ENCODE data around the gene PRKG2.
"Not testable (repeated sequence)": the region's sequence is repeated elsewhere in the genome, so short reads cannot be mapped to it uniquely, and the experiment has no call there.

Gene PRKG2

DNA sequence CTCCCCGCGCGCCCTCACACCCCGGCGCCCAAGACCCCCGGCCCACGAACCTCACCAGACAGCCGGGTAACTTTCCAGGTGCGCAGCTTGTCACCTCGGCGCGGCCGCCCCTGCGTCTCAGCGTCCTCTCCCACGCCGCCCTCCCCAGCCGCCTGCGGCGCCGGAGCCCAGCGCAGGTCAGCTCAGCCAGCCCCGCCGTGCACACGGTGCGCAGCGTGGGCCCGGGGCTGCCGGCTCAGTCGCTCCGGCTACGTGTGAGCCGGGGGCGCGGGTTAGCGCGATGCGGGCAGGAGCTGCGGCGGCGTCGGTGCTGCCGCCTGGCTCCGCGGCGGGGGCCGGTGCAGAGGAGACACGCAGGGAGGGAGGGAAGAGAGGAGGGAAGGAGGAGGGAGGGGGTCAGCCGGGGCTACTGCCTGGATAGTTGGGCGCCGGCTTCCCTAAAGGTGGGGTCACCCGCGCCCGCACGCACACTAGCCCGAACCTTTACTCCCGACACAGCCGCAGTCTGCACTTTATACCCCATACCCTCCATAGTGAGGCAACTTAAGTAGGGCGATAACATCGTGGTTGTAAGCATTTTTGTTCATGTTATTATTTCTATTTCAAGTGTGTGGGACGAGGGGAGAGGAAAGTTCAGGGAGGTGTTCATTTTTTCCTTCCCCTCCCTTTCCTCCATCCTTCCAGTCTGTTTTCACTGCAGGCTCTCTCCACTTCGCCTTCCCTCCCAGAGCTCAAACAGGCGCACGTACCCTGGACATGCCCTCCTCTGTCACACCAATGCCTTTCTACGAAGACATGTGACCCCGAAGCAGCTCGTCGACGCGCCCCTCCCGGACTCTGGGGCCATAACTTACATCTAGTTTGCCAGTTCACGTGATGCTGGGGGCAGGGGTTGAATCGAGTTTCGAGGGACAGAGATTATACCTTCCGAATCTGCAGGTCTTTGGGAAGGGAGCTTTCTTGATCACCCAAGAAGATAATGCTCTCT, at the start of gene PRKG2:
PRKG2 (minus strand) TSS at position 342 of the 988 bp plus-strand sequence. CDS start 10,175 bp downstream, outside the sequence.
- DNase-seq, result no peak

GRCh38 chr4:81260443-81261101, 45.5 kb upstream of the PRKG2 start:
- DNase-seq, result no peak

DNA sequence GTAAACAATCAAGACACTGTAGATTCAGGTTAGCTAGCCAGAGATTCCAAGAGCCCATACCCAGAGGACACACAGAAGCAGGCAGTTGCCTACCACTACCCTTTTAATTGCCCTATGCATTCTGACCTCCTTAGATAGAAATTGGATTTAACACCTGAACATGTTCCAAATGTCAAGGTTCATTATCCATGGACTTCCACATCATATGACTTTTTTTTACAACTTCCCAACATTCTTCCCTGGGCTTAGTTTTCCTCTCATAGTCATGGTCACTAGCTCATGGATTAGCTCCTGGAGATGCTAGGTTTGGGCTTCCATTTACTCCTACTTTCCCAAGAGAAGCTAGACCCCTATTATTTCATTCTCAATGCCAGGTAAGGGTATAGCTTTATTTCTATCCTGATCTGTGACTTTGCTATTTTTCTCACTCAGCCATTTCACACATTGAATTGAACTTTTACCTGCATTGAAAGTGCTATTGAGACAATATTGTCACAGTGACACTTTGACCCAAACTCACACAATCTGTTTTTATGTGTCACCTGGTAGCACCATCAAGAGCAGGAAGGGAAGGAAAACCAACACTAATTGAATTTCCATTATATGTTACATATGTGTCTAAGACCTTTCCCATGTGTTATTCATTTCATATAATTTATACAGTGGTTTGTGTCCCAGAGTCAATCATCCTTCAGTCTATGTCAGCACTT, 44.0 kb upstream of the PRKG2 start:
- no peak for DNase-seq

- no peak for DNase-seq
These were observed 42.8 kb upstream of the PRKG2 start for GRCh38 chr4:81257816-81258215.

DNA sequence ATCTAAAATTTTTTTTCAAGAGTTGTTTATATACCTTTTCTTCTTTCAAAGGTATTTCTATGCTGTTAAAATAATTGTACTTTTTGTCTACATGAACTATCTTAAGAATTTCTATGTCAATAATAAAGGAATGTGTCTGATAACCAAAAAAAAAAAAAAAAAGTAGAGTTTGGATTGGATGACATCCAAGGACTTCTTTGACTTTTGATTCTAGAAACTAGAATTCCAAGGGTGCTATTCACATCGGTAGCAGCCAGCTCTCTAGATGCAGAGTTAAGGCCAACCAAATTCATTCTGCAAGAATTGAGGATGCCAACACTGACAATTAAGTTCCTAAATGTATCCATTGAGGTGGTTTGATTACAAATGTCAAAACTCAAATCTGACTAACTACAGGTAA, 42.0 kb upstream of the PRKG2 start:
- no peak for DNase-seq

DNA sequence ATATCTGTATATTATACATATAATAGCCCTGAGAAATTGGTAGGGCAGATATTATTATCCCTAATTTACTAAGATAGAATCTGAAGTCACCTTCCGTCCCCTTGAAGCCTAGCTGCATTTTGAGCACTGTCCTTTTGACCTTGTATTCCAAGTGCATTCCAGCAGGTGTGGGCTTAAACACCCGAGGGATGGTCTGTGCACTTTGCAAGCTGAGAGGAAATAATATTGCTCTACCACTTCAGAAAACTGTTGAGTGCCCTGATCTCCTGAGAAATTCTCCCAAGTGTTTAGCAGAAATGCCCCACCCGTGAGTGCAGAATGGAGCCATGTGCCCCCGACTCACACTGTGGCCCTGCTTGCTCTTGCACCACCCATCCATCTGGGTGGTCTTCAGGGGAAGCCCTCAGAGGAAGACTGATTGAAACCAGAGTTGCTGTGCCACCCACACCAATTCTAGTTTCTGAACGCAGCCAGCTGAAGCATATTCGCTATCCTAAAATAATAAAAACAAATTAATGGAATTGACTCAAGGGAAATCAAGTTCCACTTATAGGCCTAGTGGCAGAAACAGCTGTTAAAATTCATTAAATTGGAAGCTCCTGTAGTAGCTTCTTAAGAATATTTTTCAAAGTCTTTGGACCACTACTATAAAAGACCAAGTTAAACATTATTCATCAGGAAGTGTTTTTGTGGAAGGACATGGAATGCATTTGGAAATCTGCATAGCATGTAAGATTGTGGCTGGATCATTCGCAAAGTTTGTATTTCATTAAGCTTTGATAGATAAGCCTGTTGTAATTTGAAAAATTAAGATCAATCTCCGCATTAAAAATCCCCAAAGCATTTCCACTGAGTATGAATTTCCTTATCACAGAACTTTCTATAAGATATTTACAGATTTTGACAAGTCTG, 41.3 kb upstream of the PRKG2 start:
- DNase-seq, result no peak

DNA sequence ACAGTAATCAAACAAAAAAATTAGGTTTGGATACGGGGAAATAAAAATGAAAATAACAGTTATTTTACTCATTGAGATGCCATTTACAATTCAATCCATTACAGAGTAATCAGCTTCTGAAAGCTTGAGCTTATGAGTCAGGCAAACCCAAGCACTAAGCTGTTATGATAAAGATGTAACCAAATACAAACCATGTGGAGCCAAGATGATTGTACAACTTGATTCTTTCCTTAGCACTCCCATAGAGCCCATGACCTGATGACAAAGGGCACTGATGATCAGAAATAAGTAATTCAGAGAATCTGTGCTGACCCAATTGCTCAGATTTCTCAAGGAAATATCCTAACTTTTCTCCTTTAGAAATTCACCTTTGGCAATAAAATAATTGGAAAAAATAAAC, 40.5 kb upstream of the PRKG2 start:
- DNase-seq, result no peak

- DNase-seq, result no peak
These were observed 35.4 kb upstream of the PRKG2 start for GRCh38 chr4:81250430-81250829.

DNA sequence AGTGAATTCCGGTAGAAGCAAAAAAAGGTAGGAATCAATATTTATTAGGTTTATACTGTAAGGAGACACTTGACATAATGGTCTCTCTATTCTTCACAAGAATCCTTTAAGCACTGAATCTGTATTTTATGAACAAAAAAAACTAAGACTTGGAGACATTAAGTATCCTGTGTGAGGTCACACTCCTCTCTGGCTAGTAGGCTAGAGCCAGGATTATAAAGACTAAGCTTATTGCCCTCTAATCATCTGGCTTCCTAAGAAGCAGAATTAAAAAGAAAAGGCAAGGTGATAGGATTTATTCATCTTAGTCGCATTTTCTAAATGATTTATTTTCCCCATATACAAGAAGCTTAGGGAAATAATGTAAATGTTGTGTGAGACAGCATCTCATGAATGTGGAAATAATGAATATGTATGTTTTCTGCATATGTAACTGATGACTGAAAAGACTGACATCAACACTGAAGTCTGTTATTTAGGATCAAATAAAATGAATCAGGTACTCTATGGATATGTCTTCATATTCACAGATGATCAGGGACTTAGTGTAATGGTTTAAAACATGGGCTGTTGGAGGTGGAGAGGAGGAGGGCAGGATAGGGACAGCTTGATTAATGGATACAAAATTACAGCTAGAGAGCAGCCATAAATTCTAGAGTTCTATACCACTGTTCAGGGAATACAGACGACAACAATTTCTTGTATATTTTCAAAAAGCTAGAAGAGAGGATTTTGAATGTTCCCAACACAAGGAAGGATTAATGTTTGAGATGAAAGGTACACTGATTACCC, 30.4 kb upstream of the PRKG2 start:
- DNase-seq, result no peak

DNA sequence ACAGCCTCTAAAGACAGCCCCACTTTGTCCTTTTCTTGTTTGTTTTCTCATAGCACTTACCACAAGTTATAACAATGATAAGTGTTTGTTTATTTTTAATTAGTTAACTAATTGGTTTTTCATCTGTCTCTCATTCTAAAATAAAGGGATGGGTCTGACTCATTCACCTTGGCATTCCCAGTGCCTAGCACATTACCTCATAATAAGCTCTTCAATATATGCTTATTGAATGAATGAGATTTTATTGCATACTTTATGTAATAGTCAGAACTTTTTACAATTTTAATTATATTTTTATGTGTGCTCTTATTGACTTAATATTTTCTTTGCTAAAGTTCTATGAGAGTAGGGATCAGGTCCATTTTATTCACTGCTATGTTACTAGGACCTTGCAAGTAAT, 22.8 kb upstream of the PRKG2 start:
- DNase-seq, result no peak

DNA sequence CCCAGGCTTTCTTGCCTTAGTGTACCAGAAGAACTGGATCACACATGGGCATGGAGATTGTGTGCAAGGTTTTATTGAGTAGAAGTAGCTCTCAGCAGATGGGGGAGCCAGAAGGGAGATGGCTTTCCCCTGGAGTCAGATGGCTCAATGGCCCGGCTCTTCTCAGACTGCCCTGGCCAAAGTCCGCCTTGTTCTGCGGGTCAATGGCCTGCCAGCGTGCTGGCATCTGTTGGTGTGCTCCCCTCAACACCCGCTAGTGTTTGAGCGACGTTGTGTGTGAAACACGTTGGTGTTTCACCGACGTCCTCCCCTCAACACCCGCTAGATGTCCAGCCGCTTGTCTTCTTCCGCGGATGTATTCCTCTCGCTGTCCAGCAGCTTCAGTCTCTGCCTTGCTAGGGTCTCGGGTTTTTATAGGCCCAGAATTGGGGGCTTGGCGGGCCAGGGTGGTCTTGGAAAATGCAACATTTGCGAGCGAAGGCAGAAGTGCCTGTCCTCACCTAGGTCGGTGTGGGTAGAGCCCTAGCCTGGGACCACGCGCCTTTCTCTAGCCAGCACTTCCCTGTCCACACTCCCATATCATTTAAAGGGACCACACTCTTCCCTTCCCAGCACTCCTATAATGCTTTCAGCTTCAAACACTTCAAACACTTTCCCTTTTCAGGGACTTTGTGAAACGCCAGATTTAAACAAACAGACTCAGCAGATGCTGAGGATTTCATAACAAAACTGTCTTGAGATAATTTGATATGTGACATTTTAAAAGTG, 21.1 kb upstream of the PRKG2 start:
- no peak for DNase-seq

GRCh38 chr4:81227968-81228367, 12.9 kb upstream of the PRKG2 start:
- no peak for DNase-seq

- DNase-seq, result no peak
These were observed 12.1 kb upstream of the PRKG2 start for GRCh38 chr4:81227138-81227537.

DNA sequence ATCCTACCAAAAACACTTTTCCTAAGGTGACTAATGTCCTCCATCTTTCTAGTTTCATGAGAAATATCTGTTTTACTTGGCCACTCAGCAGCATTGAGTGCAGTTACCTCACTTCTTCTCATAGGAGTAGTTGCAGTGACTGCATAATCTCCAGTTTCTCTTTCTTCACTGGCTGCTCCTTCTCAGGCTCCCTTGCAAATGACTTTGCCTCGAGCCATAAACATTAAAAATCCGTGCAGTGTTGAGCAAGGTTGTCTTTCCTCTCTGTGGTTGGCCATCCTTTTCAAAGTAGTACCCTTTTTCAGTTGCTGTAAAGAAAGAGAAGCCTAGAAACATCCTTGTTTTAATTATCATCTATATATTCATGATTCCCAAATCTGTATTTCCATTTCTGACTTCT, 10.2 kb upstream of the PRKG2 start:
- no peak for DNase-seq

- not testable (repeated sequence) for DNase-seq
These were observed 7.1 kb upstream of the PRKG2 start for GRCh38 chr4:81222082-81222472.

- DNase-seq, result no peak
These were observed 6.5 kb upstream of the PRKG2 start for GRCh38 chr4:81221303-81222081.

- no peak for DNase-seq
These were observed 5.2 kb upstream of the PRKG2 start for GRCh38 chr4:81220271-81220670.

- DNase-seq, result no peak
These were observed 3.2 kb upstream of the PRKG2 start for GRCh38 chr4:81218206-81218605.

GRCh38 chr4:81217779-81218178, 2.8 kb upstream of the PRKG2 start:
- no peak for DNase-seq

GRCh38 chr4:81215931-81216330, 909 bp upstream of the PRKG2 start:
- no peak for DNase-seq

Data from CD4-positive, alpha-beta T cell treated with Interleukin-17A for 4 hours (primary cell).